ENCODE data around the gene MRNIP.
A peak's percentile ranks its signal among the peaks of the same experiment; 100 is the strongest.

Gene MRNIP

GRCh38 chr5:179822059-179822432 lies 36.6 kb downstream of the MRNIP start:
- no peak for DNase-seq (ENCODE audit: low read depth)
- no peak for TF ChIP-seq CTCF (IDR thresholded peaks at IDR 0.05; ENCODE audit: control insufficient read depth, insufficient read depth, low read depth, low read length, missing control alignments)
- H3K4me3 ChIP-seq (ENCODE audit: control insufficient read depth, low read depth, low read length), result peak overlapping the region; percentile 61

DNA sequence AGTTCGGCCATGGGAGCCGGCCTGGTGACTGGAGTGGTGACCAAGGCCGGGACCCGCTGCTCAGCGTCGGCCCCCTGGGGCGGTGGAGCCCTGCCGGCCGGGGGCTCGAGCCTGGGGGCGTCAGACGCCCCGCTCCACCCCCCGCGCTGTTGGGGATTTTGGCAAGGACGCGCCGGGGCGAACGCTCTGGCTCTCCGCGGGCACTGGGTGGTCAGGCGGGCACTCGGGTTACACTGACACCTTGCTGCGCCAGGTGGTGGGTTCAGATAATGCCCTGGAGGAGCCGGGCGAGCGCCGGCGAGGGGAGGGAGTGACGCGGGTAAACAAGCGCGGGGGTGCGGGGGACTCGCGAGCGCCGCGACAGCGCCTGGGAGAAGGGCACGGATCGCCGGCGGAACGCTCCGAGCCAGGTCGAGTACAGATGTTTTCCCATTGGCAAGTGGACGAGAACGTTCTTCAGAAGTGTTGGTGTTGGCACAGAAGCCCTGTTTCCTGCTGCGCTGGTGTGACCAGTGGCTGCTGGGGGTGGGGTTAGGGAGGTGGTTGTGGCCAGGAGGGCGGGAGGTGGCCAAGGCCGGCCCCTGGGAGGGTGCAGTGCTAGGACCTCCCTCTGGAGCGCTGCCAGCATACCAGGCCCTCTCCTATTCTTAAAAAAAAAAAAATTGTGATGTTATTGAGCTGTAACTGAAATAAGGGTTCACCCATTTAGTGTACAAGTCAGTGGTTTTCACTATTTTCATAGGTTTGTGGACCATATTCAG lies 37.1 kb downstream of the MRNIP start:
- no peak for TF ChIP-seq CTCF (IDR thresholded peaks at IDR 0.05; ENCODE audit: control insufficient read depth, insufficient read depth, low read depth, low read length, missing control alignments)
- H3K4me3 ChIP-seq (ENCODE audit: control insufficient read depth, low read depth, low read length), result peak overlapping the region; percentile 61
- DNase-seq (ENCODE audit: low read depth), result peak; percentile 76

GRCh38 chr5:179820483-179821297 lies 37.9 kb downstream of the MRNIP start, which contains the start of gene SQSTM1:
Gene SQSTM1, plus strand, starts transcription at chr5:179820905. Its CDS starts 32 bp downstream, at chr5:179820937.
- TF ChIP-seq CTCF (IDR thresholded peaks at IDR 0.05; ENCODE audit: control insufficient read depth, insufficient read depth, low read depth, low read length, missing control alignments), result no peak
- H3K4me3 ChIP-seq (ENCODE audit: control insufficient read depth, low read depth, low read length), result peak within 1 kb of the TSS; percentile 61
- no peak for DNase-seq (ENCODE audit: low read depth)

- no peak for DNase-seq (ENCODE audit: low read depth)
- TF ChIP-seq CTCF (IDR thresholded peaks at IDR 0.05; ENCODE audit: control insufficient read depth, insufficient read depth, low read depth, low read length, missing control alignments), result no peak
- peak overlapping the region; percentile 61 for H3K4me3 ChIP-seq (ENCODE audit: control insufficient read depth, low read depth, low read length)
These were observed 38.5 kb downstream of the MRNIP start for GRCh38 chr5:179820127-179820482.

GRCh38 chr5:179819296-179820126 lies 39.1 kb downstream of the MRNIP start:
- no peak for TF ChIP-seq CTCF (IDR thresholded peaks at IDR 0.05; ENCODE audit: control insufficient read depth, insufficient read depth, low read depth, low read length, missing control alignments)
- DNase-seq (ENCODE audit: low read depth), result no peak
- peak overlapping the region; percentile 14; the same call in 1 of the 2 replicates for H3K4me3 ChIP-seq (ENCODE audit: control insufficient read depth, low read depth, low read length)

DNA sequence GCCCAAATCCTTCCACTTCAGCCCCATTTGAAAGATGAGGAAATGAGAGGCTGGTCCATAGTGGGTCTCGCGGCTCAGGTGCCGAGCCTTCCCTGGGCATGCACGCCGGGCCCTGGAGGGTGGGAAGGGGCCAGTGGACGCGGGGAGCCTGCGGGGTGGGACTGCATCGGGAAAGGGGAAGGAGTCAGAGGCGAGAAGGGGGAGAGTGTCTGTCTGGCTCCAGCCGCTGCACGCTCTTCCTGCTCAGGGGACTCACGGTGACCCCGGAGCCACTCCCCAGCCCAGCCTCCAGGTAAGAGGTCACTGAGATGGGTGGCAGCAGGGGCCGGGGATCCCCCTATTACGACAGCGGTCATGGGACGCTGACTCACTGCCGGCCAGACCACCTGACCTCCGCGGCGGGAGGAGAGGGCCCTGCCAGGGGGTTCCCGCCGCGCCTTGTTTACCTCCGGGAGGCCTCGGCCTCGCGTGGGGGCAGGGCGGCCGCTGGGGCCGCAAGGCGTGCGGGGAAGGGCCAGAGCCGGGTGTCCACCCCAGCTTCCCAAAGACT lies 39.8 kb downstream of the MRNIP start:
- peak; percentile 62 for DNase-seq (ENCODE audit: low read depth)
- H3K4me3 ChIP-seq (ENCODE audit: control insufficient read depth, low read depth, low read length), result peak overlapping the region; percentile 27
- TF ChIP-seq CTCF (IDR thresholded peaks at IDR 0.05; ENCODE audit: control insufficient read depth, insufficient read depth, low read depth, low read length, missing control alignments), result no peak

All from AG09309 (cell line).